Caco-2 (cell line): ENCODE data around the gene FARSB. TPM values are rescaled to one million over a fixed set of nuclear protein-coding genes. Genes with fewer than 3 reads are reported as not detected.

ENCODE experiments used
- BruUV-seq: library from RNA; stranded (reverse); fragments of 400-500 nt; replicated peaks from 2 replicates; lab custom pipeline; 2021; lab: Mats Ljungman, UMichigan
- CTCF ChIA-PET: fragments of 300-600 bp; sonication (Branson Sonifier 250); formaldehyde crosslinking; loops from one replicate; lab custom pipeline; 2022; ENCODE audit warnings: antibody characterized with exemption; lab: Charles Lee
- POLR2A ChIA-PET: fragments of 300-600 bp; sonication (Branson Sonifier 250); formaldehyde crosslinking; loops from one replicate; lab custom pipeline; 2022; ENCODE audit warnings: antibody characterized with exemption; lab: Charles Lee
- DNase-seq, 2 experiments: peaks; one replicate each; pipeline versions ENCODE4 v3.0.0 to v3.0.0-alpha.2; 2020 to 2022
- H3K27me3 ChIP-seq: replicated peaks from 2 replicates; pipeline ENCODE4 v1.6.0; 2011; ENCODE audit warnings: low read length; ENCODE audit not compliant: control insufficient read depth, insufficient read depth
- H3K36me3 ChIP-seq: 2 replicates; pipeline ENCODE4 v1.5.1; 2011; ENCODE audit warnings: low read length; ENCODE audit not compliant: control insufficient read depth, insufficient read depth
- H3K4me1 ChIP-seq: fragments of 250-450 bp; sonication (Bioruptor Pico); 2 replicates; pipeline ENCODE4 v1.5.1; 2020; ENCODE audit warnings: mild to moderate bottlenecking
- H3K4me3 ChIP-seq: 2 replicates; pipeline ENCODE4 v1.5.1; 2011; ENCODE audit warnings: low read depth, mild to moderate bottlenecking, control low read depth, low read length
- H3K9me3 ChIP-seq: fragments of 250-450 bp; sonication (Bioruptor Pico); 2 replicates; pipeline ENCODE4 v1.5.1; 2020; ENCODE audit warnings: mild to moderate bottlenecking, moderate library complexity
- H3K27ac Mint-ChIP-seq: one replicate; pipeline ENCODE4 v1.8.0; 2022; ENCODE audit warnings: mixed read lengths; ENCODE audit not compliant: unreplicated experiment
- H3K27me3 Mint-ChIP-seq: one replicate; pipeline ENCODE4 v1.8.0; 2022; ENCODE audit warnings: mixed read lengths; ENCODE audit not compliant: insufficient read depth, unreplicated experiment
- H3K36me3 Mint-ChIP-seq: one replicate; pipeline ENCODE4 v1.8.0; 2022; ENCODE audit warnings: mild to moderate bottlenecking, mixed read lengths; ENCODE audit not compliant: insufficient read depth, unreplicated experiment
- H3K4me1 Mint-ChIP-seq: one replicate; pipeline ENCODE4 v1.8.0; 2022; ENCODE audit warnings: low read depth, mixed read lengths; ENCODE audit not compliant: unreplicated experiment
- H3K4me3 Mint-ChIP-seq: one replicate; pipeline ENCODE4 v1.8.0; 2022; ENCODE audit warnings: mild to moderate bottlenecking, moderate library complexity, mixed read lengths; ENCODE audit not compliant: unreplicated experiment
- H3K9me3 Mint-ChIP-seq: one replicate; pipeline ENCODE4 v1.8.0; 2022; ENCODE audit warnings: mixed read lengths; ENCODE audit not compliant: unreplicated experiment
- CTCF ChIP-seq, 2 experiments: fragments of 200-600 bp in 1 of 2; IDR thresholded peaks; 1 replicate in 1 of 2; 2 replicates in 1 of 2; pipeline versions ENCODE4 v1.5.1 to v1.8.0; 2011 to 2022; ENCODE audit warnings: antibody characterized with exemption in 1 of 2, control low read depth in 1 of 2, inconsistent platforms in 1 of 2, low read depth in 1 of 2, low read length in 1 of 2, mild to moderate bottlenecking in 1 of 2, moderate library complexity in 1 of 2; ENCODE audit not compliant: insufficient read depth in 1 of 2, severe bottlenecking in 1 of 2, unreplicated experiment in 1 of 2
- intact Hi-C: fragments of 100-400 bp; cut with micrococcal nuclease; formaldehyde crosslinking; loops from one replicate; pipeline ENCODE4 v1.10.0; 2022; ENCODE audit not compliant: unreplicated experiment
- total RNA-seq: library from RNA; stranded (reverse); gene quantifications from 2 replicates; pipeline ENCODE4 v1.2.3, GENCODE V29; 2022

Gene FARSB
- total RNA-seq, 1 experiment from 2014 or later = 48.9 TPM

- Mint-ChIP-seq H3K27ac (no peak overlapping the region), H3K36me3 (no peaks in the 10 kb centered on the region), H3K4me3 (no peak overlapping the region), H3K4me1 (peaks cover 12% of the 10 kb centered on the region), H3K27me3 (no peaks in the 10 kb centered on the region), H3K9me3 (no peaks in the 10 kb centered on the region)
- H3K9me3 ChIP-seq = no peaks in the 10 kb centered on the region
- H3K4me1 ChIP-seq = peaks cover 10% of the 10 kb centered on the region
- no peaks in the 10 kb centered on the region for H3K27me3 ChIP-seq
- intact Hi-C loops = no loop called here
- H3K36me3 ChIP-seq = no peaks in the 10 kb centered on the region
- ChIA-PET POLR2A (no interaction called here), CTCF (no interaction called here)
- no TSS peak for BruUV-seq
- peak in 1 of 2 experiments; percentile 15 for DNase-seq
- no peak for TF ChIP-seq CTCF (IDR thresholded peaks at IDR 0.05; ENCODE audit: insufficient read depth in 1 of 2, low read depth in 1 of 2, low read length in 1 of 2, severe bottlenecking in 1 of 2, unreplicated experiment in 1 of 2)
- no peak overlapping the region for H3K4me3 ChIP-seq
Observed at GRCh38 chr2:222673273-222673672, 17.4 kb upstream of the FARSB start.

GRCh38 chr2:222672068-222672401 is 16.1 kb upstream of the FARSB start:
- TF ChIP-seq CTCF (IDR thresholded peaks at IDR 0.05; ENCODE audit: insufficient read depth in 1 of 2, low read depth in 1 of 2, low read length in 1 of 2, severe bottlenecking in 1 of 2, unreplicated experiment in 1 of 2) = no peak
- H3K36me3 ChIP-seq = no peaks in the 10 kb centered on the region
- H3K4me3 ChIP-seq = peak overlapping the region; percentile 41
- H3K9me3 ChIP-seq = no peaks in the 10 kb centered on the region
- Mint-ChIP-seq H3K27ac (no peak overlapping the region), H3K27me3 (no peaks in the 10 kb centered on the region), H3K4me1 (peaks cover 12% of the 10 kb centered on the region), H3K4me3 (peak overlapping the region; percentile 79), H3K9me3 (no peaks in the 10 kb centered on the region), H3K36me3 (no peaks in the 10 kb centered on the region)
- BruUV-seq = no TSS peak
- DNase-seq = peak in 1 of 2 experiments; percentile 16
- no peaks in the 10 kb centered on the region for H3K27me3 ChIP-seq
- peaks cover 10% of the 10 kb centered on the region for H3K4me1 ChIP-seq
- CTCF ChIA-PET = interaction anchor here (0.7 to 1.5 kb wide), 2 partner anchors 19 to 288 kb away, joined by 4 to 5 read pairs; no protein-coding TSS in a partner anchor
- POLR2A ChIA-PET = no interaction called here
- intact Hi-C loops = no loop called here

- H3K36me3 ChIP-seq = no peaks in the 10 kb centered on the region
- no peaks in the 10 kb centered on the region for H3K27me3 ChIP-seq
- ChIA-PET POLR2A (no interaction called here), CTCF (interaction anchor here (0.7 to 1.9 kb wide), 3 partner anchors 19 to 288 kb away, joined by 4 to 8 read pairs (median 5); no protein-coding TSS in a partner anchor)
- TF ChIP-seq CTCF (IDR thresholded peaks at IDR 0.05; ENCODE audit: insufficient read depth in 1 of 2, low read depth in 1 of 2, low read length in 1 of 2, severe bottlenecking in 1 of 2, unreplicated experiment in 1 of 2) = peak; percentile 22
- peak; percentile 74 to 75 for DNase-seq
- peak within 1 kb of the TSS; percentile 41 for H3K4me3 ChIP-seq
- intact Hi-C loops = loop anchor here (1.0 kb wide), 1 partner anchor 15 kb away; the partner anchor contains the start of gene FARSB
- H3K4me1 ChIP-seq = peaks cover 10% of the 10 kb centered on the region
- no TSS peak for BruUV-seq
- no peaks in the 10 kb centered on the region for H3K9me3 ChIP-seq
- peaks cover 12% of the 10 kb centered on the region for H3K4me1 Mint-ChIP-seq
- no peaks in the 10 kb centered on the region for H3K9me3 Mint-ChIP-seq
- H3K27ac Mint-ChIP-seq = no peak within 1 kb of the TSS
- no peaks in the 10 kb centered on the region for H3K36me3 Mint-ChIP-seq
- H3K27me3 Mint-ChIP-seq = no peaks in the 10 kb centered on the region
- peak within 1 kb of the TSS; percentile 79 for H3K4me3 Mint-ChIP-seq
Observed at GRCh38 chr2:222671259-222672067, 15.6 kb upstream of the FARSB start, which contains the start of gene MOGAT1. Gene MOGAT1, plus strand, starts transcription at chr2:222671658. Its CDS starts 128 bp downstream, at chr2:222671786.
